Fibroblast of lung (primary cell): ENCODE measurements around the gene DNMT1.

Experiments used
- CTCF ChIP-seq, 2 donors: IDR thresholded peaks in 1 of 2; conservative IDR thresholded peaks in 1 of 2; 1 replicate in 1 of 2; 2 replicates in 1 of 2; pipeline ENCODE4 v1.5.1; 2011 to 2012; ENCODE audit warnings: low read length in 2 of 2, control low read depth in 1 of 2, inconsistent platforms in 1 of 2, low read depth in 1 of 2, mild to moderate bottlenecking in 1 of 2
- EZH2 ChIP-seq: IDR thresholded peaks from 2 replicates; pipeline ENCODE4 v1.5.1; 2012; ENCODE audit warnings: low read length, control low read depth, mild to moderate bottlenecking; ENCODE audit errors: missing control alignments

DNA sequence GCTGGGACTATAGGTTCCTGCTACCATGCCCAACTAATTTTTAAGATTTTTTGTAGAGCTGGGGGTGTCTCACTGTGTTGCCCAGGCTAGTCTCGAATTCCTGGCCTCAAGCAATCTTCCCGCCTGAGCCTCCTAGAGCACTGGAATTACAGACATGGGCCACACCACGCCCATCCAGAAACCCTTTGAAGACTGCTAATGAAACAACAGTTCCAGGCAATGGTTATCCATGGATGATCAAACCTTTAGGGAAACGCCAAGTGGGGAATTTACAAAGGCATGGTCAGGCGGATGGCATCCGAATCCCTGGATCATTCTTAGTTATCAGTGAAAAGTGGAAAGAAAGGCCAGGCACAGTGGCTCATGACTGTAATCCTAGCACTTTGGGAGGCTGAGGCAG is 16.9 kb upstream of the DNMT1 start:
- TF ChIP-seq CTCF (conservative IDR thresholded peaks at IDR 0.05 in 1 of 2, IDR thresholded peaks at IDR 0.05 in 1 of 2; ENCODE audit: low read depth in 1 of 2, low read length in 2 of 2) (no peak), EZH2 (no peak)
